ENCODE results near the gene PRKN. TPM values are rescaled to one million over a fixed set of nuclear protein-coding genes. Genes with fewer than 3 reads are reported as not detected.

The PRKN gene
- total RNA-seq, 1 experiment from 2014 or later = 2.0 TPM

DNA sequence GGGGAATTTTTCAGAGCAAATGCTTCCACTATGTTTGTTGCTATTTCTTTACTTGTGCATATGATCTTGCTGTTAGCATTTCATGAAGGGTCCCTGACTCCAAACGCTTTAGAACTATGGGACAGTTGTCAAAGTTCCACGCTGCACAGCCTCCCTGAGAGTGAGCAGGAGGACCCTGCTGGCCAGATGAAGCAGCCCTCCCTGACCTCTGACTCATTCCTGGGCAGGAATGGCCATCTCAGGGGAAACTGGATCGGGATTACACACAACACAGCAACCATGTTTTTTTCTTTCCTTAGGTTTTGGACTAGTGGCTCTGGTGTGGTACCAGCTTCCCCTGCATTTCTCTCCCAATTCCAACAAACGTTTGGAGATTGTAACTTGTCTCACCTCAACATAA is 742.9 kb downstream of the PRKN start:
- no CpG with 5 or more reads among the region's 4 CpGs for WGBS (ENCODE audit: extremely low coverage, insufficient read length, low lambda C conversion rate)
- H3K27me3 Mint-ChIP-seq (ENCODE audit: low read depth) = no peaks in the 10 kb centered on the region
- no peak overlapping the region for H3K4me2 ChIP-seq (ENCODE audit: insufficient read depth, insufficient read length, low read length)

More for the DNA sequence above, 742.9 kb downstream of the PRKN start:
- Mint-ChIP-seq H3K27ac (no peak overlapping the region), H3K4me1 (peaks cover 0 to 5% of the 10 kb centered on the region in 2 experiments; a peak in 1 of 4 replicates), H3K9me3 (peaks cover 0 to 5% of the 10 kb centered on the region in 2 experiments; a peak in 1 of 5 replicates), H3K36me3 (ENCODE audit: insufficient read depth in 1 of 3, low read depth in 3 of 3) (no peaks in the 10 kb centered on the region; a peak in 1 of 7 replicates), H3K4me3 (no peak overlapping the region)
- Histone ChIP-seq H4K91ac (ENCODE audit: insufficient read length, low read depth, low read length) (no peak overlapping the region), H4K5ac (ENCODE audit: insufficient read length, low read depth, low read length) (no peak overlapping the region), H2AFZ (ENCODE audit: low read length) (no peak overlapping the region), H3T11ph (ENCODE audit: low read length) (no peak overlapping the region), H2BK5ac (ENCODE audit: insufficient read length, low read length) (no peak overlapping the region), H3K56ac (ENCODE audit: insufficient read length, low read depth, low read length) (no peak overlapping the region), H3K4me1 (ENCODE audit: insufficient read depth, low read length) (no peaks in the 10 kb centered on the region), H4K8ac (replicated peaks; ENCODE audit: insufficient read length, low read depth, low read length) (no peak overlapping the region), H2BK12ac (ENCODE audit: insufficient read length, low read depth, low read length) (no peak overlapping the region), H3K79me2 (ENCODE audit: insufficient read depth, low read length) (no peaks in the 10 kb centered on the region), H3K27ac (ENCODE audit: insufficient read length, low read depth, low read length) (no peak overlapping the region), H3K79me1 (ENCODE audit: insufficient read depth, low read depth, low read length, poor library complexity, severe bottlenecking) (no peaks in the 10 kb centered on the region), H3K23me2 (ENCODE audit: insufficient read length, low read depth, low read length, poor library complexity, severe bottlenecking) (no peaks in the 10 kb centered on the region), H3K27me3 (ENCODE audit: insufficient read depth, low read length) (no peaks in the 10 kb centered on the region), H3K23ac (ENCODE audit: insufficient read length, low read depth, low read length) (no peak overlapping the region), H3K9ac (ENCODE audit: extremely low read depth, insufficient read length, low read length) (no peak overlapping the region), H2BK120ac (ENCODE audit: low read depth, low read length, poor library complexity, severe bottlenecking) (no peak overlapping the region), H4K20me1 (ENCODE audit: control insufficient read depth, insufficient read depth, insufficient read length) (no peaks in the 10 kb centered on the region), H2AK5ac (ENCODE audit: insufficient read length, low read length) (no peak overlapping the region), H3K18ac (ENCODE audit: insufficient read length, low read depth, low read length) (no peak overlapping the region), H3K9me3 (ENCODE audit: control insufficient read depth, low read depth, low read length) (no peaks in the 10 kb centered on the region), H3K4ac (ENCODE audit: low read depth, low read length) (no peak overlapping the region), H2BK20ac (ENCODE audit: low read depth, low read length, poor library complexity, severe bottlenecking) (no peak overlapping the region), H3K14ac (ENCODE audit: insufficient read depth, low read length) (no peak overlapping the region), H2BK15ac (ENCODE audit: low read depth, low read length) (no peak overlapping the region)
- no peak for TF ChIP-seq CTCF (conservative IDR thresholded peaks at IDR 0.05)
- DNase-seq = no peak
